Measurements from ENCODE around the gene NDOR1.

The NDOR1 gene

DNA sequence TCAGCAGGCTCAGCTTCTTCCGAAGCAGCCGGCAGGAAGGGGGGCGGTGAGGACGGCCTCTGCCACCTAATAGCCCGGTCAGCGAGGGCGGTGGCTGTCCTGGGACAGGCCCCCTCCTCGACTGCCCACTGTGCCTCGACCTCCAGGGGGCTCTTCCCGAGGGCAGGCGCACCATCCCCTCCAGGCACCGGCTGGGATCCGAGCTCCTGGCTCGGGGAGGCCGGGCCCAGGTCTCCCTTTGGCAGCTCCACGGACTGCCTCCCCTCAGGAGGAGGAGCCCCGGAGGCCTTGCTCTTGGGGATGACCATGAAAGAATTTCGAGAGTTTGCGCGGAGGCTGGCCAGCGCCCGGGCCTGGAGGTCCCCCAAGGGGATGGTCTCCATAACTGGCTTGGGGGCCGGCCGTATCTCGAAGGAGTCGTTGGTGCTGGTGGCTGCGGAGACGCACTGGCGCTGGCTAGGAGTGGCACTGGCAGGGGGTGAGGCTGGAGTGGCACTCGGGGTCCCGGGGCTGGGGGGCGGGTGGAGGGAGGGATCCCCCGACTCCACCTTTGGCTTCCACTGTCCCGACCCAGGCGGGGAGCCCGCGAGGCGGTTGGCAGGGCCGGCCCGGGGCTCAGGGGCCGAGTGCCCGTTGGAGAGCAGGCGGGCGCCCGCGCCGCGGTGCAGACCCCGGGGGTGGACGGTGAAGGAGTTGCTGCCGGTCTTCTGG lies 5.9 kb upstream of the NDOR1 start:
- DNase-seq = no peak

DNA sequence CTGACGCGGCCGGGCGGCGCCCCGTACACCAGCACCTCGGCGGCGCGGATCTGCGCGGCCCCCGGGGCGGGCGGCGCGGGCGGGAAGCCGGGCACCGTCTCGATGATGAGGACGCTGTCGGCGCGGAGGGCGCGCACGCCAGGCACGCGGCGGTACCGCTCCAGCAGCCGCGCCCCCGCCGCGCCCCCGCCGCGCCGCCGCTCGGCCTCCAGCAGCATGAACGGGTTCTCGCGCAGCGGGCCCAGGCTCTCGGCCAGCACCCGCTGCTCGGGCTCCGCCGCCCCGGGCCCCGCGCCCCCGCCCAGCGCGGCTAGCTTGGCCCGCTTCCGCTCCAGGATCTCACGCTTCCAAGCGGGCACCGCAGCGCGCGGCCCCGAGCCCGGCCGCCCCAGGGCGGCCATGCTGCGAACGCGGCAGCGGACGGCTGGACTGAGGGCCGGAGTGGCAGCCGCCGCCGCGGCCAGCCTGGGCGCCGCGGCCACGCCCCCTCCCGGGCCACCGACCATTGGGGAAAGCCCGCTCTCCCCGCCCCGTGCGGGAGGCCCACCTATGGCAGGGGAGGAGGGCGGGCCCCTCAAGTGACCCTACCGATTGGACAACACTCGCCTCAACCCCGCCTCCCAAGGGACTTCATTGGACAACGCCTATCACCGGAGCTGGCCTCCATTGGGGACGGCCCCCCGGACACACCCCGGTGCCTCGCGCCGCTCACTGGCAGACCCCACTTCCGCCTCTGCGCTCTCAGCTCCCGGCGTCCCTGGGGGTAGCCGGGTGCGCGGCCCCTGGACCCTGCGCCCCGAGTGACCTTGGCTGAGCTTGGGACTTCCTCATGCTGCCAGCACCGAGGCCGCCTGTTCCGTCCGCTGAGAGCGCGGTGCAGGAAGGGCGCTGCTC lies 4.9 kb upstream of the NDOR1 start, which contains the start of gene TPRN:
TSS of gene TPRN (minus strand) at position 431 of the 894 bp plus-strand sequence. CDS start at position 401, 30 bp downstream.
- DNase-seq = peak; percentile 96

DNA sequence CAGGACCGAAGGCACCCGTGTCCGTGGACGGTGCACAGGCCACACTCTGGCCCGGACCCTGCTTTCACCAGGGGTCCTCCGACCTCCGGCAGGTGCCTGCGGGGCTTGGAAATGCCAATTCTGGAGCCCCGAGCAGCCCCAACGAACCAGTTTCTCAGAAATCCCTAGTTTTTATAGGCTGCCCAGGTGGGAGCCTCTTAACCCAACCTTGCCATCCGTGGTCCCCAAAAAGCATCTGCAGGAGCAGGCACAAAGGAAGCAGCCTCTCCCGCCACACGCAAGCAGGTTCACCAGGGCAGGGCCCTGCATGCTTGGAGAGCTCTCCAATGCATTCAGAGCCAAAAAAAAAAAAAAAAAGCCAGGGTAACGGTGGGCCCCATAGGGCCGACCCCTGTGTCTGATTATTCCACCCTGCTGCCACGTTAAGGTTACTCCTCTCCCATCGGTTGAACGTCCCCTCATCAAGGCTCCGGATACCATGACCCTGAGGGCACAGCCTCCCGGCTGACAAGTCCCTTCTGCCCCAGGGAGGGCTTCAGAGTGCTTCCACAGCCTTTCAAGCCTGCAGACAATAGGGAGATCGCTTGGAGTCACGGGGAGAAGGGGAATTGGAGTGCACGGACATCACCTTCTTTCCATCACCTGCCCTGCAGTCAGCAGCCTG lies 4.2 kb upstream of the NDOR1 start:
- no peak for DNase-seq

DNA sequence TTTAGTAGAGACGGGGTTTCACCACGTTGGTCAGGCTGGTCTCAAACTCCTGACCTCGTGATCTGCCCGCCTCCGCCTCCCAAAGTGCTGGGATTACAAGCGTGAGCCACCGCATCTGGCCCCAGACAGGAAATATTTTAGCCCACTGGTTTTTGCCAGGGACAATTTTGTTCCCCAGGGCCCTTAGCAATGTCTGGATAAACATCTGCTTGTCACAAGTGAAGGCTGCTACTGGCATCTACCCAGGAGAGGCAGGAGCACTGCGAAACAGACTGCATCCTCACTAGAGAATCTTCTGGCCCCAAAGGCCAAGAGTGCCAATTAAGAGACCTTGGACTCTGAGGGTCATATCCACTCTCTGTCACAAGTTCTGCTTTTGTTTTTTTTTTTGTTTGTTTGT lies 2.5 kb upstream of the NDOR1 start:
- no peak for DNase-seq

DNA sequence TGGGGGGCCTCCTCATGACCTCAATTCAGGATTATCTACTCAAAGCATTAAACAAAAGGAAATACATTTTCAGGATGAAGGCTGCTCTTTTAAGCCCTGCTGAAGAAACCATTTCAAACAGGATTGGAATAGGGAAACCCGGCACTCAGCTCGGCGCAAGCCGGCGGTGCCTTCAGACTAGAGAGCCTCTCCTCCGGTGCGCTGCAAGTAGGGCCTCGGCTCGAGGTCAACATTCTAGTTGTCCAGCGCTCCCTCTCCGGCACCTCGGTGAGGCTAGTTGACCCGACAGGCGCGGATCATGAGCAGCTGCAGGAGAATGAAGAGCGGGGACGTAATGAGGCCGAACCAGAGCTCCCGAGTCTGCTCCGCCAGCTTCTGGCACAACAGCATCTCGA lies 772 bp upstream of the NDOR1 start:
- no peak for DNase-seq

DNA sequence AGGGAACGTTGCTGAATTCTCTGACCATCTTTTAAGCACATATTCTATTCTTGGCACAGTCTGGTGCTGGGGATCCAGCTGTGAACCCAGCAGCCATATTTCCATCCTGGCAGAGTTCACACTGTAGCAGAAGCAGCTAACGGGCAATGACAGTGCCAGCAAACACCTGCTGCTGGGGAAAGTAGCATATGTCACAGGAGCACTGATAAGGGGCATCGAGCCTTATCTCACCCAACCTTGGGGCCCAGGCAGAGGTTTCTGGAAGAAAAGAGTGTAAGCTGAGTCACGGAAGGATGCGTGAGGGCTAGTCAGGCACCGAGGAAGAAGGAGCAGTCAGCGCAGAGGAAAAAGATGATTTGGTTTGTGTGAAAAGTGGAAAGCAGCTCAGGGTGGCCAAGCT lies 1.1 kb downstream of the NDOR1 start:
- no peak for DNase-seq

DNA sequence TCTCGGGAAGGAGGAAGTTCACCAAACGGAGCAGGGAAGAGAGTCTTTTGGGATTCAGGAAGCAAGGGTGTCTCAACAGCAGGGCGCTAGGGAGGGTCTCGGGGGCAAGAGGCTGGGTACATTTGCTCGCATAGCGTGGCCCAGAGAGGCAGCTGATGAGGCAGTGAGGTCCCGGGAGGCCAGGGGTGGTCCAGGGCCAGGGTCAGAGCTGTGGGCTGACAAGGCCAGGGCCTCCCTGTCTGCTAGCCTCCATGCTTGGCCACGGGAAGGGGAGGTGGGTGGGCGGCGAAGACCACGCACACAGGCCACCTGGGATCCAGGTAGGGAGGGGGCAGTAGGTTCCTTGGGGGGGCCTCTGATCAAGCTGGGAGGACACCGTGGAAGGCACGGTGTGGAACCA lies 6.0 kb downstream of the NDOR1 start:
- no peak for DNase-seq

DNA sequence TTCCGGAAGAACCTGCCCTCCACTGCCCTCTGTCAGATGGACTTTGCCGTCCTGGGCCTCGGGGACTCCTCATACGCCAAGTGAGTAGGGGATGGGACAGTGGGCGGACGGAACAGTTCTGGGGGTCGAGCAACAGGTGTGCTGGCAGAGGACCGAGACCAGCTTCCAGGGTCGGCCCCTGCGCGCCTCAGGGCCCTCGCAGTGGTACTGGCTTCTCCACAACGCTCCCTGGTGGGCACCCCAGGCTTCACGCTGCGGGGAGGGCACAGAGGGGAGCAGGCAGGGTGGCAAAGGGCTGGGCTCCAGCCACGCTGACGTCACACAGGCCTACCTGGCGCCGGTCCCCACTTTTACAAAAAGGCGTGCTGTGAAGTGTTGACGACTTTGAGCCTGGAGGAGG lies 7.0 kb downstream of the NDOR1 start:
- DNase-seq = no peak

DNA sequence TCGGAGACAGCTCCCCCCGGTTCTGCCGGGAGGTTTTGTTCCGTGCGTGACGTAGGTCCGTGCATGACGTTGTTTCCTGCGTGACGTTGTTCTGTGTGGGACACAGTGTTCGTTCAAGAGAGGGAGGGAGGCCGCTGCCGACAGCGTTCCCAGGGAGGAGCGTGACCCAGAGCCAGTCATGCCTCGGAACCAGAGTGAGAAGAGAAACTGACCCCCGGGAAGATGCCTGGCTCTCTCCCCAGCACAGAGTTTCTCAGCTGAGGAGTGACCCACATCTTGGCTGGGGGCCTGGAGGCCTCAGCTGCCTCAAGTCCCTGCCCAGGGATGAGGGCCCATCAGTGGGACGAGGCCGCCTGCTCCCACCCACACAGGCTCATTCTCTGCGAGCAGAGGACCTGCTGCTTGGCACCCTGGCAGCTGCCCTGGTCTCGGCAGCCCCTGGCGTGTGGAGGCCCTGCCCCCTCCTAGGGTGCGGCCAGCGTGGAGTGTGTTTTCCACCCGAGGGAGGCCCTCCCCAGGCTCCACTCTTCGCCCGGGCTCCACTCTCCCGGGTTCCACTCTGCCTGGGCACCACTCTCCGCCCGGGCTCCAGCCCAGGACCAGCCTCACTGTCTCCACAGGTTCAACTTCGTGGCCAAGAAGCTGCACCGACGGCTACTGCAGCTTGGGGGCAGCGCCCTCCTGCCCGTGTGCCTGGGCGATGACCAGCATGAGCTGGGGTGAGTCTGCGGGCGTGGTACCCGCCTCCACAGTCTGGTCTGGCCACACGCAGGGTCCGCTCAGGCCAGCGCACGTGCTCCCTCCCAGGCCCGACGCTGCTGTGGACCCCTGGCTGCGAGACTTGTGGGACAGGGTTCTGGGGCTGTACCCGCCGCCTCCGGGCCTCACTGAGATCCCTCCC lies 7.9 kb downstream of the NDOR1 start:
- no peak for DNase-seq

DNA sequence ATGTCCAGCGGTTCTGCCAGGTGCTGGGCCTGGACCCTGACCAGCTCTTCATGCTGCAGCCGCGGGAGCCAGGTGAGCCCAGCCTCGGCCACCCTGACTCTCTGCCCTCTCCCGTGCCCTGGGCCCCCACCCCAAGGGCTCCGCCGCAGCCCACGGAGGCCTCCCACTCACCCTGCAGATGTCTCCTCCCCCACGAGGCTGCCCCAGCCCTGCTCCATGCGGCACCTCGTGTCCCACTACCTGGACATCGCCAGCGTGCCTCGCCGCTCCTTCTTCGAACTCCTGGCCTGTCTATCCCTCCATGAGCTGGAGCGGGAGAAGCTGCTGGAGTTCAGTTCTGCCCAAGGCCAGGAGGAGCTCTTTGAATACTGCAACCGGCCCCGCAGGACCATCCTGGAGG lies 9.1 kb downstream of the NDOR1 start:
- DNase-seq = no peak

DNA sequence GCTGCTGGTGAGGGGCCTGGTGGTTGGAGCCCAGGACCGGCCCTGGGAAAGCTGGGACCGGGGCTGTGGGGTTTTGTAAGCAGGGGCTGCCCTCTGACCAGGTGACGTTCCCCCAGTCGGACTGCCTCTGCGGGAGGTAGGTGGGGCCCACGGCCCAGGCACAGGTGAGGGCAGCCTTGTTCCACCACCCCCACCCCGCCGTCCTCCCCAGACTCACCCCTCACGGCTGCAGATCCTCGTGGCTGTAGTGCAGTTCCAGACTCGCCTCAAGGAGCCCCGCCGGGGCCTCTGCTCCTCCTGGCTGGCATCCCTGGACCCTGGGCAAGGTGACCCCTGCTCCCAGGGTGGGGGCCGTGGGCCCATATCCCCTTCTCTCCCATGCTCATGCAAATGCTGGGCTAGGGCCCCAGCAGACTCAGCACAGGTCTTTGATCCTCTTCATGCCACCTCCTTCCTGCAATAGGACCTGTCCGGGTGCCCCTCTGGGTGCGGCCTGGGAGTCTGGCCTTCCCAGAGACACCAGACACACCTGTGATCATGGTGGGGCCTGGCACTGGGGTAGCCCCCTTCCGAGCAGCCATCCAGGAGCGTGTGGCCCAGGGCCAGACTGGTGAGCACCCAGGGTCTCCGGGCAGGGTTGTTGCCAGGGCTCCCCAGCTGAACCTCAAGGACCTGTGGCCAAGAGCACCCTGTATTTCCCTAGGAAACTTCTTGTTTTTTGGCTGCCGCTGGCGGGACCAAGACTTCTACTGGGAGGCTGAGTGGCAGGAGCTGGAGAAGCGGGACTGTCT lies 9.9 kb downstream of the NDOR1 start:
- DNase-seq = no peak

DNA sequence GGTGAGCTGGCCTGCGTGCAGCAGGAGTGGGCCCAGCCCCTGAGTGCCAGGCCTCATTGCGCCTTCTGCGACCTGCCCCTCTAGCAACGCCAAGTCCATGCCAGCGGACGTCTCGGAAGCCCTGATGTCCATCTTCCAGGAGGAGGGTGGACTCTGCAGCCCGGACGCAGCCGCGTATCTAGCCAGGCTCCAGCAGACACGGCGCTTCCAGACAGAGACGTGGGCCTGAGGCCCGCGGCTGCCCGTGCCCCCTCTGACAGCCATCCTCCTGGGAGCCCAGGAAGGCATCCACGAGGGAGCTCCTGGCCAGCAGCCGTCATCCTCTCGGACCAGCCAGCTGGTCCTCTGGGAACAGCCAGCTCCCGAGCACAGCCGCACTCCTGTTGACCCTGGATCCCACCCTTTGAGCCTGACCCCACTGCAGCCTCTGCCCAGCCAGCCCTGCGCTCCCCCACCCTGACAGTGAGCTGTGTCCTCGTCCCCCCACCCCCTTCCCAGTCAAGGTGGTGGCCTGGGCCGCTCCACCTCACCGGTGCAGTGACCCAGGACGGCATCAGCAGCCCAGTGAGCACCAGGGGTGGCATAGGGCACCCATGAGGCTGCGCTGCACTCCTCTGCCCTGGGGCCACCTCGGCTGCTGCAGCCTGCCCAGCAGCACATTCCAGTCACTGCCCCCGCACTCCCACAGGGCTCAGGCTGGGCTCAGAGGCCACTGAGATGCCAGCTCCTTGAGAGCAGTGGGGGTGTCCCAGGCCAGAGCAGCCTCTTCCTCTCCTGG lies 10.9 kb downstream of the NDOR1 start:
- DNase-seq = no peak

DNA sequence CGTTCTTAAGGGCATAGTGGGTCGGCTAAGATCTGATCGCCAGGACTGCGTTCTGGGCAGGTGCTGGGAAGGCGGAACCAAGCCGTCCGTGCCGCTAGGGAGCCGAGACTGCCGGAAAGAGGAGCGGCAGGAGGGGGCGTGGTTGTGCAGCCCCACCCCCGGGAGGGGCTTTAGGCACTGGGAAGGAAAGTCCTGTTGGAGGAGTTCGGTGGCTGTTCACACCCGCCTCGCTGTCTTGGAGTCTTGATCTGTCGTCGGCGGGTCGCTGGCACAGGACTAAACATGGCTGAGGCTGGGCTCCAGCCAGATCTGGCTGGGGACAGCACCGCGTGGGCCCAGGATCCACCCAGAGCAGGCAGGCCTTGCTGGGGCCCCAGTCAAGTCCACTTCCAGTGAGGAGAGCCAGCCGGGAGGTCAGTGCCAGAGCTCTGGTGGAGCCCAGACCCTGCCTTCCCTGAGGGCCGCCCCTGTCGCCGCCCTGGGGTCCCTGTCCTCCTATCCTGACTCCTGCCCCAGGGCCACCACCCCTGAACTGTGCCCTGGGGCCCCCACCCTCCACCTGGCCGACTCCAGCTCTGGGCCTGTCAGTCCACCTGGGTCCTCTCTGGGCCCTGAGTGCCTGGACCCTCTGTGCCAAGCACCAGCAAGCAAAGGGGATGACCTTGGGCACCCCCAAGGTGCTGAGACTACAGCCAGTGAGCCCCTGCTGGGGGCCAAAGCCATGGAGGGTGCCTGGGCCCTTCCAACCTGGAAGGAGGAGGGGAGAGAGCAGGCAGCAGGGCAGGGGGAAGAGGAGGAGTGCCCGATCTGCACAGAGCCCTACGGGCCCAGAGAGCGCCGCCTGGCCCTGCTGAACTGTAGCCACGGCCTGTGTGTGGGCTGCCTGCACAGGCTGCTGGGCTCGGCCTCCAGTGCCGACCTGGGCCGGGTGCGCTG lies 12.0 kb downstream of the NDOR1 start:
- DNase-seq = no peak

DNA sequence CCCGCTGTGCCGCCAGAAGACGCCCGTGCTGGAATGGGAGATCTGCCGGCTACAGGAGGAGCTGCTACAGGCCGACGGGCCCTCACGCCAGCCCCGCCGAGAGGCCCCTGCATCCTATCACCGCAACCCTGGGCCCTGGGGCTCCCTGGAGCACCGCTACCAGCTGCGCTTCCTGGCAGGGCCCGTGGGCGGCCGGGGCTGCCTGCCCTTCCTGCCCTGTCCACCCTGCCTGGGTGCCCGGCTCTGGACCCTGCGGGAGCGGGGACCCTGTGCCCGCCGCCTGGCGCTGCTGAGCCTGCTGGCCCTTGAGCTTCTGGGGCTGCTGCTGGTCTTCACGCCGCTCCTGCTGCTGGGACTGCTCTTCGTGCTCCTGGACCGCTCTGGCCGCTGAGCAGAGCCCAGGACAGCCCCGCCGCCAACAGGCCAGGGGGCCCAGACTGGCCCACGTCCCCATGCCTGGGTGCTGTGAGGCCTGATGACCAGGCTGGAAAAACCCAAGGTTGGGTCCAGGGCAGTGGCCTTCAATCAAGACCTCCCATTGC lies 12.8 kb downstream of the NDOR1 start:
- DNase-seq = no peak

DNA sequence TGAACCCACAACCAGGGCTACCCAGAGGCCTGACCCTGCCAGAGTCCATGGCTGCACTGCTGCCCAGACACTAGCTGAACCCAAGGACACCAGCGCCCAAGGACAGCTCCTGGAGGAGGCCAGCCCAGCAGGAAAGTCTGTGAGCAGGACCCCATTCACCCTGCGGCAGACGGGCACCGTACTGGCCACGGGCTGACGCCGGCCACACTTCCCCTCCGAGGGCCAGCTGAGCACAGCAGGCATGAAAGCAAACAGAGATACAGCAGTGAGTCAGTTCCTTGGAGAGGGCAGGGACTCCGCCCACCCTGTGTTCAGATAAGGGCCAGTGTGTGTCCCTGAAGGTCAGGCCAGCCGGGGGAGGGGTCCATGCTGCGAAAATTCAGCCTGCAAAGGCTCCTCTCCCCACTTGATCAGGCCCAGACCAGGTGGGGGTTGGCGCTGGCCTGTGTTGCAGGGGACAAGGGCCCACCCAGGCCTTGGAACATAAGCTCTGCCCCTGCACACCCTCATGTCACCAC lies 13.3 kb downstream of the NDOR1 start:
- DNase-seq = no peak

DNA sequence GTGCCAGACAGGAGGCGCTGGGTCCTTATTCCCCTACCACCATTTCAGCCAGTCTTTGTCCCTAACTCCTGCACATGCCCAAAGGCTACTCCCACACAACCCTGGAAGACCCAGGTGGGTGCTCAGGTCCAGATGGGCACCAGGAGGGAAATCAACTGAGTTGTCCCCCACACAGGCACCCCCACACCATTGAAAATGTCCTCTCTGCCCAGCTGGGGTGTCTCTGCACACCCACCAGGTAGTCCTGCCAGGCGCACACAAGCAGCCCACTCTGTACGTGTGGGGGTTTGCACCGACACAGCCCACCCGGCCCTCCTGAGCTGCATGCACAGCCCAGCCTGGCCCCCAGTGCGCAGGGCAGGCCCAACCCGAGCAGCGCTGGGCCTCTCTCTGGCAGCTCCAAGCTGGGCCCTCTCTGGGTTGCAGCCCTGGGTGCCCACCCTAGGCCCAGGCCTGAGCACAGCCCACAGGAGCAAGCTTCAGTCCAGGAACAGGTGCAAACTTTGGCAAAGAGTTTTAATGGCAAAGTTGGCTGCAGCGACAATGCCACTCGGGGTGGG lies 14.3 kb downstream of the NDOR1 start:
- DNase-seq = no peak

DNA sequence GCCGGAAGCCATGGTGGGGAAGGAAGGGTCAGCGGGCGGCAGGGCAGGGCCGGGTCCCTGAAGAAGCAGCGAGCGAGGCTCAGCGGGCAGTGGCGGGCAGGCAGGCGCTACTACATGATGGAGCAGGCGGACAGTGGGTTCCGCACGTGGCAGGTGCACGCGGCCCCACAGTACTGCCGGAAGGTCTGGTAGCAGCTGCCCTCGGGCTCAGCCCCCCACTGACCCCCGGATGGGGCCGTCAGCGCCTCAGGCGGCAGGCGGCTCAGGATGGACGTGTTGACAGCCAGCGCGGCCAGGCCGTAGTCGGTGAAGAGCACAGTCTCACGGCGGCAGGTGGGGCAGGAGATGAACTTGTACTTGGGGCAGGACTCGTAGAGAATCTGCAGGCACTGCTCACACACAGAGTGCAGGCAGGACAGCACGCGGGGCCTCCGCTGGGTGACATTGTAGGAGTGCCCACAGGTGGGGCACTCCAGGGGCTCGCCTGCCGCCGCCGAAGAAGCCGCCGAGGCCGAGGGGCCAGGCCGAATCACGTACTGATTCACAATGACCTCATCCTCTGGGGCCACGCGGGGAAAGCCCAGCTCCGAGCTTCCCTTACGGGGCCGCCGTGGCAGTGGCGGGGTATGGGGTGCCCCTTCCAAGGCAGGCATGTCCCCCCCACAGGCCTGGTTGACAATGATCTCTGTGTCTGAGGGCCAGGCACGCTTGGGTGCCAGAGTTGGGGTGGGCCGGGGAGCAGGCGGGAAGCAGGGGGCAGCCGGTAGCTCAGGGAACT lies 15.0 kb downstream of the NDOR1 start:
- no peak for DNase-seq

DNA sequence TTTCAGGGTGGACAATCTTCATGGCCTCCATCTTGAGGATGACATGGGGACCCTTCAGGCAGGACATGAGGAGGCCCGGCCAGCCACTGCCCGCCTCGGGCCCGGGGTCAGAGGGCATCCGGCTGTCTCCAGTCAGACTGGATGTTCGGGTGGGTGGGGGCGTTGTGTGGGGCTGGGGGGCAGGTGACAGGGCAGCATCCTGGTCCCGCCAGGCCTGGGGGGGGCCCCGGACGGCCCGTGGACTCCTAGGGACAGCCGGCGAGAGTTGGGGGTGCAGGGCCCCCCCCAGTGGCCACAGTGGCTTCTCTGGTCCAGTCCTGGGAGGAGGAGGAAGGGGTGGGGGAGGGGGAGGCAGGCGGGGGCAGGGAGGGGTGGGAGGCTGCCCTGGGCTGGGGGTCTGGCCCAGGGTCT lies 15.6 kb downstream of the NDOR1 start:
- no peak for DNase-seq
